NB4 (cell line): ENCODE results near the gene NFAT5.

Experiments used
- CTCF ChIP-seq: IDR thresholded peaks from one replicate; pipeline ENCODE4 v1.5.1; 2012; ENCODE audit warnings: low read depth, low read length
- POLR2A ChIP-seq: IDR thresholded peaks from 2 replicates; pipeline ENCODE4 v1.6.1; 2011; ENCODE audit warnings: mild to moderate bottlenecking; ENCODE audit not compliant: insufficient read length; ENCODE audit errors: extremely low read depth

DNA sequence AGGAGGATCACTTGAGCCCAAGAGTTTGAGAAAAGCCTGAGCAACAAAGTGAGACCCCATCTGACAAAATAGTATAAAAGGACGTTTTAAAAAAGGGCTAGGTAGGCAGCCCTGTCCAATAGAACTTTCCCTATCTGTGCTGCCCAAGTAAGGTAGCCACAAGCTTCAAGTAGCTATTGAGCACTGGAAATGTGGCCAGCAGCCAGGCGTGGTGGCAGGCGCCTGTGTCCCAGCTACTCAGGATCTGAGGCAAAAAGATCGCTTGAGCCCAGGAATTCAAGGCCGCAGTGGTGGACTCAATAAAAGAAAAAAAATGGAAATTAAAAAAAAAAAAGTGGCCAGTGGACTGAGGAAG is 162.1 kb downstream of the NFAT5 start:
- TF ChIP-seq CTCF (no peak), POLR2A (no peak)
